ENCODE measurements around the gene NEK4. TPM values are rescaled to one million over a fixed set of nuclear protein-coding genes. Genes with fewer than 3 reads are reported as not detected.
A peak's percentile ranks its signal among the peaks of the same experiment; 100 is the strongest.

The NEK4 gene
- total RNA-seq, 2 donors from 2014 or later = 7.3 to 14.7 TPM

DNA sequence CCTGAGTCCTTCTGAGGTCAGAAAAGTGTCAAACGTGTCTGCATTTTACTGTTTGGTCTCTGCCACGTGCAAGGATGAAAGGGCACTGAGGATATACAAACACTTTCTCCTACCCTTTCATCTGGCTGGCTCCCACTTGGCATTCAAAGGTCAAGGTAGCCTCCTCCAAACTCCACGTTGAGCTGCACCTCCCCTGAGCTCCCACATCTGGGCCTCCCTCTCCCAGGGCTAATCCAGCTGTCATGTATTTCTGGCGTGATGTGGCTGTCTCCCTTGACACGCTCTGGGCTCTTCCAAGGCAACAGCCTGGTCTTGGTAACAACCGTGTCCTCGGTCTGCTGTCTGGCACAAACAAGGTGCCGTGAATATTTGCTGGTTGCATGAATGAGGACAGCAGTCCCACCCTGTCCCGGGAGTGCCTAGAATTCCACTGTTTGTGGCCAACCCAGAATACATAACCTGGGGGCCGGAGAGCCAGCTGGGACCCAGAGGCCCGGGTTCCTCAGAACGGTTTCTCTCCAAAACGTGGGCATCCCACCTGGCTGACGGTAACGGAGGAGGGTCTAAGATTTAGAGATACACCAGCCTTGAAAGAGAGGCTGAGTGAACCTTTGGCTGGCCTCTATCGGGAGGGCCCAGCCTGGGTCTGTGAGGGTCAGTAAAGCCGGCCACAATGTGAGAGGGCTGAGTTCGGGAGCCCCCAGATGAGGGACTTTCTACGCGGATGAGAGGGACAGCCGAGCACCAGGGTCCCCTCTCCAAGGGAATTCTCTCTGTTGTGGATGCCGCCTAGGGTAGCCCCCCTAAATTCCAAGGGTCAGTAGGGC lies 65.9 kb downstream of the NEK4 start:
- H3K27ac Mint-ChIP-seq = peak overlapping the region; percentile 98
- H3K4me3 Mint-ChIP-seq = peak overlapping the region; percentile 94
- H3K4me1 Mint-ChIP-seq = peaks cover 14% of the 10 kb centered on the region
- H3K27me3 Mint-ChIP-seq = no peaks in the 10 kb centered on the region
- DNase-seq (no peak), ATAC-seq (no peak)
- no peaks in the 10 kb centered on the region for H3K36me3 Mint-ChIP-seq (ENCODE audit: low read depth)
- no peaks in the 10 kb centered on the region for H3K9me3 ChIP-seq (ENCODE audit: control insufficient read depth, low read length, poor library complexity, severe bottlenecking)

DNA sequence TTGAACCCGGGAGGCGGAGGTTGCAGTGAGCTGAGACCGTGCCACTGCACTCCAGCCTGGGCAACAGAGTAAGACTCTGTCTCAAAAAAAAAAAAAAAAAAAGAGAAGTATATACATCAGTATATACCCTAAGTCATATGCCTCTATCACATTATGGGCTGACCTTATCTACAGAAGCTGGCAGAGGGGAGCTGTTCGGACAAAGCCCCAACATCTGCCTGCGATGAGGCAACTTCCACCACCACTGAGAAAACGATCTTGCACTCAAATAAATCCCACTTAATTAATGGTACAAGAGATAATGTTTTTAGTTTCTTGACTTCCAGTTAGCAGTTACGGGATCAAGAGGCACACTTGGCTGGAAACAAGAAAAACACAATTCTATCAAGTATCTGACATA lies 67.4 kb downstream of the NEK4 start:
- Mint-ChIP-seq H3K27ac (no peak overlapping the region), H3K27me3 (no peaks in the 10 kb centered on the region), H3K4me3 (no peak overlapping the region), H3K4me1 (peaks cover 14% of the 10 kb centered on the region), H3K36me3 (ENCODE audit: low read depth) (no peaks in the 10 kb centered on the region)
- ATAC-seq (no peak), DNase-seq (no peak)
- H3K9me3 ChIP-seq (ENCODE audit: control insufficient read depth, low read length, poor library complexity, severe bottlenecking) = no peaks in the 10 kb centered on the region

DNA sequence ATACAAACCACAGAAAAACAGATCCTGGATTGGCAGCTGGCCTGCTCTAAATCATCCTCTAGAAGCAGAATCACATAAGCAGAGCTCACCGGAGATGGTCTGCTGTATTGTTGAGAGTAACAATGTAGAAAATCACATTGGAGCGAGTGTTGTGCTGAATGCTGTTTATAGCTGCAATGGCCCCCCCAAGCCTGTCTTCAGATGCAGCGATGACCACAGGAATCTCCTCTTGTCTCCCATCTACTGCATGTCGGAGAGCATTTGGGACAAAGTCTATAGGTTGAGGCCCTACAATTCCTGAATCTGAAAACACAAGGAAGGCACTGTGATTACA lies 73.1 kb downstream of the NEK4 start:
- no peak for ATAC-seq
- peaks cover 7% of the 10 kb centered on the region for H3K36me3 Mint-ChIP-seq (ENCODE audit: low read depth)
- H3K27ac Mint-ChIP-seq = peak overlapping the region; percentile 27

DNA sequence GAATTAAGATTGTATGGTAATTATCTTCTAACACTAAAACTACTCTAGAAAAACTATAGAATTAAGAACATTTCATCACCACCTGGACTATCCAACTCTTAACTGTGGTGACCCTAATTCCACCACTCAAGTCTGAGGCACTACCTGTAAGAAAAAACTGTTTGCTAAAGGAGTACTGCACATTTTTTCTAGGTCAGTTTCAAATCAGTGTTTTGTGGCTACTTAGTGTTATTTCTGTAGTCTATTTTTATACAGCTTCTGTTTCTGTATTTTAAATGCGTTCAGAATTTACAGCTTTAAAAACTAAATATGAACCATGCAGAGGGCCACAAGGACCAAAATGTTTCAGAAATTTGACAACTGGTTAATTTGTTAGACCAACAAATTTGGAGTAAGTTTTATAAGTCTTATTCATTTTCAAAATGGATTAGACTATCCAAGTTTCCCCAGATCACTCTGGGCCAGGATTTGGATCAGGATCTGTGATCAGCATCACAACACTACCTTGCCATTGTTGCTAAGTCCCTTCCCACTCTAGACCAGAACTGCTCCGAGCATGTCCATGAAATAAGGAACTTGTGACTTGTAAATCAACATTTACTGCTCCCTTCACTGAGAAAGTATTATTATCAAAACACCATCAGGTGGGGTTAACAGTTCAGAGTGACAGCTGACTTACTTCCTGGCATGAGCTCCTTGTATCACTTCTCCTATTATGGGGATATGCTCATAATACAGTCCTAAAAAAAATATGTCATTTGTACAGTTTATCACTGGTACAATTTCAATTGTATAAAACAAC lies 73.7 kb downstream of the NEK4 start:
- H3K36me3 Mint-ChIP-seq (ENCODE audit: low read depth) = peaks cover 7% of the 10 kb centered on the region
- DNase-seq (no peak), ATAC-seq (no peak)
- H3K27ac Mint-ChIP-seq = peak overlapping the region; percentile 27
- no peak overlapping the region for H3K4me3 Mint-ChIP-seq
- H3K27me3 Mint-ChIP-seq = no peaks in the 10 kb centered on the region
- H3K4me1 Mint-ChIP-seq = peaks cover 8% of the 10 kb centered on the region
- H3K9me3 ChIP-seq (ENCODE audit: control insufficient read depth, low read length, poor library complexity, severe bottlenecking) = no peaks in the 10 kb centered on the region

More for the DNA sequence above, 73.1 kb downstream of the NEK4 start:
- no peaks in the 10 kb centered on the region for H3K9me3 ChIP-seq (ENCODE audit: control insufficient read depth, low read length, poor library complexity, severe bottlenecking)
- Mint-ChIP-seq H3K4me1 (peaks cover 8% of the 10 kb centered on the region), H3K27me3 (no peaks in the 10 kb centered on the region), H3K4me3 (no peak overlapping the region)
- DNase-seq = no peak

DNA sequence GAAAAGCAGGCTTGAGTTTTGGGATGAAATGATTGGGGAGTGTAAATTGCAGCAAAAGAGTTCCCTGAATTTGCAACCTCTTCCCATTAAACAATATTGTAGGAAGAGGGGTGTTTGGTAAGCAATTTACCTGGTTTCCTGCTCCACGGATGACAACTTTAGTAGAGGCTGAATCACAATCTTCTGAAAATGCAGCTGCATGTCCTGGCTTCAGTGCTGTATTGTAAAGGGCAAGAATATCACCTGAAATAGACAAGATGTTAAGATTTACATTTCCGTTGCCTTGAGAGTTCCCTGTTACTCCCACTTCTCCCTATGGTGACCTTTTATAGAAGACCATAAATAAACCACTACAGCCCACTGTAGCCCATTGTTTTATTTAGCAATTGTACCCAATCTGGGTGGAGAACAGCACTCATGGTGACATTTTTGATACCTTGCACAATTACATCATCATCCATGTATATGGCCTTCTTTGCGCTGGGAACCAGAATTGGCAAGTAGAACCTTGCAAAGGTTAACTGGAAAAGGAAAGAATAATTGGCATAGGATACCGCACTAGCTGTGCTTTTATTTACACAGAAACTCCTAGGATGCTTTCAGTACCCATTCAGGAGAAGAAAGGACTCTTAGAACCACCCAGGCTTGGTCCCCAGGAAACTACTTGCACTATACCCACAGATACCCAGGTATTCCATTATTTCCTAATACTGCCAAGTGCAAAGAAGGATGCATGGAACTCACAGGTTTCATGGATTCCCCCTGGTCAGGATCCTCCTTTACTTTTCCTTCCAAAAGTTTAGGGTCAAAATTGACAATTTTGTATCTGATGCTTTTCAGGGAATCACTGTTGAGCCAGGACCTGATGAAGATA lies 74.7 kb downstream of the NEK4 start:
- H3K4me3 Mint-ChIP-seq = no peak overlapping the region

DNA sequence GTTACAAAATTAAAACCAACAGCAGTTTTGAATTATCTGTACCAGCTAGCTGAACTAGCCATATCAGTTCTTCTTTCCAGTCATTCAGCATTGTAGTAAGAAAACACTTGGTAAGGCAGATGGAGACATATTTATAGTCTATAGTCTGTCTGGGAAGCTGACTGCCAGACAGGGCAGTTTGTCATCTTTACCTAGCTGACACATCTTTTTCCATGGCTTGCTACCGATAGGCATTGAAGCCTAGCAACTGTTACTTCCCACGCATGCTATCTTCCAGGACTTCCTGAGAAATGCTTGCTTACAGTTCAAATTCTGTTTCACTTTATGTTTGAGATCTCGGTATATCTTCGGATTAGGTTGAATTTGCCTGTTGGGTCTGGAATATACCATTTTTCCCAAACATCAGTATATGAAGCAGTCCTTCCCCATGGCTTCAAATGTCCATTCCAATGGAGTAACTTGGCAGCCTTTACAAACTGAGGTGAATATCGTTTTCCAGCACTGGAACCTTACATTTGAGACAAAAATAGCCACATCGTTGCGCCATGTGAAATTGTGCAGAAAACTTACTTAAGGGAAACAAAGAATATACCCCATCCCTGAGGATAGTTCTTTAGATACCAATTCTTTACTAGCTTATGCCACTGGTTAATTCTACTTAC lies 76.1 kb downstream of the NEK4 start:
- peaks cover 10% of the 10 kb centered on the region for H3K4me1 Mint-ChIP-seq
- ATAC-seq (no peak), DNase-seq (no peak)
- no peaks in the 10 kb centered on the region for H3K27me3 Mint-ChIP-seq
- H3K4me3 Mint-ChIP-seq = no peak overlapping the region
- no peaks in the 10 kb centered on the region for H3K9me3 ChIP-seq (ENCODE audit: control insufficient read depth, low read length, poor library complexity, severe bottlenecking)
- peak overlapping the region; percentile 27 for H3K27ac Mint-ChIP-seq
- peaks cover 11% of the 10 kb centered on the region for H3K36me3 Mint-ChIP-seq (ENCODE audit: low read depth)

More for the DNA sequence above, 74.7 kb downstream of the NEK4 start:
- ATAC-seq (peak; percentile 6), DNase-seq (no peak)
- peaks cover 7% of the 10 kb centered on the region for H3K36me3 Mint-ChIP-seq (ENCODE audit: low read depth)
- peaks cover 6% of the 10 kb centered on the region for H3K4me1 Mint-ChIP-seq
- H3K27me3 Mint-ChIP-seq = no peaks in the 10 kb centered on the region
- H3K27ac Mint-ChIP-seq = peak overlapping the region; percentile 27
- H3K9me3 ChIP-seq (ENCODE audit: control insufficient read depth, low read length, poor library complexity, severe bottlenecking) = no peaks in the 10 kb centered on the region

DNA sequence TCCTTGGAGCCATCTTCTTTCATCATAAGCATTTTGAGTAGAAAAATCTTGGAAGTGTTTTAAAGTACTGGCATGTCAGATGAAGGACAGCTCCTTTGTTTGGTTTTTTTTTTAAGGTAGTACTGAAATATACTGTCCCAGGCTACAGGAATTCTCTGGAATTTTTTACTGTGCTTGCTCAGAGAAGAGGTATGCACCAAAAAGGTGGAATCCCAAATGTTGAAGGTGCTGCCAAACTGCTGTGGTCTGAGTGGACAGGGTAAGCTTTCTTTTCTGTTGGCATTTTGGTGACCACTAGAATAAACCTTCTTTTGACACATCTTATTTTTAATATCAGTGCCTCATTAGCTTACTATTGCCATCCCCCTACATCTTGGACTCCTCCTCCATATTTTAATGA lies 77.7 kb downstream of the NEK4 start:
- Mint-ChIP-seq H3K27me3 (no peaks in the 10 kb centered on the region), H3K4me3 (peak overlapping the region; percentile 31), H3K27ac (peak overlapping the region; percentile 86), H3K36me3 (ENCODE audit: low read depth) (peaks cover 11% of the 10 kb centered on the region), H3K4me1 (peaks cover 13% of the 10 kb centered on the region)
- DNase-seq = no peak
- ATAC-seq = no peak
- no peaks in the 10 kb centered on the region for H3K9me3 ChIP-seq (ENCODE audit: control insufficient read depth, low read length, poor library complexity, severe bottlenecking)

DNA sequence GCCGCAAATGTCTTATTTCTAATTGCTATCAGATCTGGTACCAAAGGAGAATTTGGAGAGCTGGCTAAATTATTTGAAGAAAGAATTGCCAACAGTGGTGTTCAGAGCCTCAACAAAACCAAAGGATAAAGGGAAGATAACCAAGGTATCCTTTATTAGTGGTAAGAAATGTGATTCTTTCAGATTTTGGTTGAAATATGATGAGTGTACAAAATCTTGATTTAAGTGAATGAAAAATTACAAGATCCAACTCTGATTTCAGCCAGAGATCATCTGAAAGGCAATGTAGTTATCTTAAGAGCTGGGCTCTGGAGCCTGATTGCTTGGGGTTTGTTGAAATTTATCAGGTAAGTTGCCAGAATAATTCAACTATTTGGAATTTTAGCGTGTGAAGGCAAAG lies 80.2 kb downstream of the NEK4 start:
- Mint-ChIP-seq H3K4me1 (peaks cover 24% of the 10 kb centered on the region), H3K36me3 (ENCODE audit: low read depth) (peaks cover 11% of the 10 kb centered on the region), H3K4me3 (no peak overlapping the region), H3K27me3 (no peaks in the 10 kb centered on the region), H3K27ac (peak overlapping the region; percentile 97)
- ATAC-seq = no peak
- DNase-seq = no peak
- no peaks in the 10 kb centered on the region for H3K9me3 ChIP-seq (ENCODE audit: control insufficient read depth, low read length, poor library complexity, severe bottlenecking)

DNA sequence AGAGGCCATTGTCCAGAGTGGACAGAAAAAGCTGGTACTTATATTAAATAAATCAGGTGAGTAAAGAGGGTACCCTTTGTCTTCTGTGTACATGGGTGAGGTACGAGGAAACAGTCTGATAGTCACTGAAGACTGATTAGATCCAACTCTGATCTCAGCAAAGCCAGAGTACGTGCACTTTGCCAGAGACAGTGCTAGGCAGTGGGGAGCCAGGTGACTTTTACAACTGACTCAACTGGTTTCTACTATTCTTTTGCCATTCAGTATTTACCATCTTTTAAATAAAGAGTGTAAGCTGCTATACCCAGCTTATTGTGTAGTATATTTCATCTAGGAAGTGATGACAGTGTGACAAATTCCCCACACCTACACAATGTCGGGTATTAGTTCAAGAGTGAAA lies 81.6 kb downstream of the NEK4 start:
- ATAC-seq = no peak
- DNase-seq = no peak
- Mint-ChIP-seq H3K36me3 (ENCODE audit: low read depth) (peaks cover 11% of the 10 kb centered on the region), H3K4me1 (peaks cover 30% of the 10 kb centered on the region), H3K27me3 (no peaks in the 10 kb centered on the region), H3K27ac (peak overlapping the region; percentile 97), H3K4me3 (peak overlapping the region; percentile 41)
- no peaks in the 10 kb centered on the region for H3K9me3 ChIP-seq (ENCODE audit: control insufficient read depth, low read length, poor library complexity, severe bottlenecking)

DNA sequence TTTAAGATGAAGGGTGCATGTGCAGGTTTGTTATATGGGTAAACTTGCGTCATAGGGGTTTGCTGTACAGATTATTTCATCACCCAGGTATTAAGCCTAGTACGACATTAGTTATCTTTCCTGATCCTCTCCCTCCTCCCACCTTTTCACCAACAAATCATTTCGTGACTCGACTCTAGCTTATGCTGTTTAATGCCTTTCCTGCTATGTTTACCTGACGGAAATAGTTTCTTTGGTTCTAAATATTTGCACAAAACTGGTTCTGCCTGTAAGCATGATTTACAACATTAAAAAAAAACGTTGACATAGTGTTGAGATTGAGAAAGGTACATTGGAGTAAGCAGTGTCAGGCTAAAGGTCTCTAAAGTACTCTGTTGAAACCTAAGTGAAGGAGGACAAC lies 82.5 kb downstream of the NEK4 start:
- Mint-ChIP-seq H3K4me1 (peaks cover 27% of the 10 kb centered on the region), H3K27ac (peak overlapping the region; percentile 97), H3K4me3 (no peak overlapping the region), H3K27me3 (no peaks in the 10 kb centered on the region), H3K36me3 (ENCODE audit: low read depth) (peaks cover 5% of the 10 kb centered on the region)
- no peak for DNase-seq
- no peaks in the 10 kb centered on the region for H3K9me3 ChIP-seq (ENCODE audit: control insufficient read depth, low read length, poor library complexity, severe bottlenecking)
- no peak for ATAC-seq

DNA sequence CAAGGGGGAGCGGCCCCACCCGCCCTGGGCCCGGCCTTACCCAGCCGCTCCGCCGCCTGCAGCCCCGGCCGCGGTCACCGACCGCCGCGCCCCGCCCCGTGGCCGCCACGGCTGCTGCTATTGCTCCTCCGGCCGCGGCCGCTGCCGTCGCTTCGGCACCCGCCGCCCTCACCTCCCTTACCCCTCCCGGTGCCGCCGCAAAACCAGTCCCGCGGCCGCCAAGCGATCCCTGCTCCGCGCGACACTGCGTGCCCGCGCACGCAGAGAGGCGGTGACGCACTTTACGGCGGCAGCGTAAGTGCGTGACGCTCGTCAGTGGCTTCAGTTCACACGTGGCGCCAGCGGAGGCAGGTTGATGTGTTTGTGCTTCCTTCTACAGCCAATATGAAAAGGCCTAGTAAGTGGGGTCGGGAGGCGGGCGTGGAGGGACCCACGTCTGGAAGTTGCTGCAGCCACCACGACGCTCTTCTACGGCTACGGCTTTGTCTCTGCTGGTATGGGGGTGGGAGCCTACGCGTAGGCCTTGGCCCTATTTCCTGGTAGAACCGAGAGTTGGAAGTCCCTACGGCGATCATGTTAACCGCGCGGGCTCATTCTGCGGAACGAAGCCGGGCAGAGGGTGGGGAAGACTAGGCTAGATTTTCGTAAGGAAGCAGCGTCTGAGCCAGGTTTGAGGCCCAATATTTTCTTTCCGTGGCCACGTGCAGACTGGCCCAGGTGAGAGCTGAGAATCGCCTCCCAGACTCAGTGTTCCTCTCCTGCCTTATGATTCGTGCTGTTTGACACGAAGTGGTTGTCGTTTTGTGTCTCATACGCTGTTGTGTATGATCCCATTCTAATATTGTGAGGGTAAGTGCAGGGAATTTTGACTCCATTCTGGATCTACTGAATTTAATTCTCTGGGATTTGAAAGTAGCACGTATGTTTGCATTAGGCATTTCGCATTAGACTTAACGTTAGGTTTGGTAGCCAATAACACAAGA lies 84.7 kb downstream of the NEK4 start, which contains the start of the genes GNL3 and PBRM1:
Gene GNL3, plus strand, starts transcription at position 324 of the 983 bp plus-strand sequence. Its CDS starts 61 bp downstream, at position 385.
Gene PBRM1, minus strand, starts transcription at position 205 of the 983 bp plus-strand sequence.
- no peaks in the 10 kb centered on the region for H3K27me3 Mint-ChIP-seq
- peaks cover 36% of the 10 kb centered on the region for H3K4me1 Mint-ChIP-seq
- H3K9me3 ChIP-seq (ENCODE audit: control insufficient read depth, low read length, poor library complexity, severe bottlenecking) = no peaks in the 10 kb centered on the region
- ATAC-seq = peak; percentile 88
- H3K36me3 Mint-ChIP-seq (ENCODE audit: low read depth) = peaks cover 4% of the 10 kb centered on the region
- DNase-seq = peak; percentile 89 to 91 (median 90)
- H3K4me3 Mint-ChIP-seq = peak within 1 kb of the TSS; percentile 96
- H3K27ac Mint-ChIP-seq = peak within 1 kb of the TSS; percentile 97

Data from T-helper 17 cell (primary cell).